CD14-positive monocyte (primary cell): ENCODE results near the gene EVC. TPM values are rescaled to one million over a fixed set of nuclear protein-coding genes. Genes with fewer than 3 reads are reported as not detected.

ENCODE experiments used
- DNase-seq, 3 donors: peaks; one replicate each; pipeline ENCODE4 v3.0.0-alpha.2; 2011 to 2022
- H2AFZ ChIP-seq: 2 replicates; pipeline ENCODE4 v1.6.0; 2012; ENCODE audit warnings: mild to moderate bottlenecking, low read depth, low read length, inconsistent platforms; ENCODE audit not compliant: insufficient read depth, poor library complexity, severe bottlenecking
- H3K27ac ChIP-seq, 2 donors: 1 replicate in 1 of 2; 2 replicates in 1 of 2; pipeline ENCODE4 v1.5.1; 2012 to 2013; ENCODE audit warnings: low read length in 2 of 2, control low read depth in 1 of 2, inconsistent platforms in 1 of 2, low read depth in 1 of 2, mild to moderate bottlenecking in 1 of 2
- H3K27me3 ChIP-seq, 2 donors: one replicate each; pipeline versions ENCODE4 v1.6.0 to v1.6.1; 2011 to 2013; ENCODE audit warnings: low read length in 2 of 2; ENCODE audit not compliant: control insufficient read depth in 2 of 2, insufficient read depth in 2 of 2
- H3K36me3 ChIP-seq, 2 donors: replicated peaks in 1 of 2; 1 replicate in 1 of 2; 2 replicates in 1 of 2; pipeline versions ENCODE4 v1.5.1 to v1.6.1; 2012 to 2013; ENCODE audit warnings: low read length in 2 of 2, control low read depth in 1 of 2, inconsistent platforms in 1 of 2, mild to moderate bottlenecking in 1 of 2; ENCODE audit not compliant: insufficient read depth in 2 of 2, control insufficient read depth in 1 of 2
- H3K4me1 ChIP-seq, 2 donors: 1 replicate in 1 of 2; 2 replicates in 1 of 2; pipeline versions ENCODE4 v1.5.1 to v1.6.1; 2012 to 2013; ENCODE audit warnings: low read length in 2 of 2, control low read depth in 1 of 2, inconsistent platforms in 1 of 2, mild to moderate bottlenecking in 1 of 2, moderate library complexity in 1 of 2; ENCODE audit not compliant: insufficient read depth in 2 of 2, control insufficient read depth in 1 of 2
- H3K4me2 ChIP-seq: replicated peaks from 2 replicates; pipeline ENCODE3; 2012; ENCODE audit warnings: low read length, moderate library complexity, mild to moderate bottlenecking; ENCODE audit not compliant: poor library complexity, severe bottlenecking; ENCODE audit errors: extremely low read depth
- H3K4me3 ChIP-seq, 3 experiments: fragments of 200-600 bp in 1 of 3; sonication (generic) in 1 of 3; replicated peaks in 1 of 3; 1 replicate in 2 of 3; 2 replicates in 1 of 3; pipeline ENCODE4 v1.5.1; 2011 to 2013; ENCODE audit warnings: low read length in 3 of 3, mild to moderate bottlenecking in 3 of 3, control low read depth in 2 of 3, low read depth in 2 of 3, inconsistent platforms in 1 of 3, moderate library complexity in 1 of 3
- H3K79me2 ChIP-seq: 2 replicates; pipeline ENCODE4 v1.6.0; 2012; ENCODE audit warnings: mild to moderate bottlenecking, control low read depth, inconsistent platforms, low read length, moderate library complexity; ENCODE audit not compliant: insufficient read depth
- H3K9ac ChIP-seq: 2 replicates; pipeline ENCODE4 v1.6.0; 2017; ENCODE audit warnings: low read length, mild to moderate bottlenecking; ENCODE audit not compliant: insufficient read depth, poor library complexity, severe bottlenecking
- H3K9me3 ChIP-seq, 2 donors: replicated peaks in 1 of 2; 1 replicate in 1 of 2; 2 replicates in 1 of 2; pipeline versions ENCODE4 v1.5.1 to v1.6.1; 2012 to 2013; ENCODE audit warnings: low read length in 2 of 2, control low read depth in 1 of 2; ENCODE audit not compliant: control insufficient read depth in 1 of 2, insufficient read depth in 1 of 2
- H4K20me1 ChIP-seq: 2 replicates; pipeline ENCODE4 v1.6.0; 2012; ENCODE audit warnings: mild to moderate bottlenecking, low read length, control low read depth, moderate library complexity; ENCODE audit not compliant: insufficient read depth
- H3K27ac Mint-ChIP-seq, 7 donors: one replicate each; pipeline ENCODE4 v1.8.0; 2020; ENCODE audit warnings: mild to moderate bottlenecking in 7 of 7, mixed read lengths in 7 of 7, moderate library complexity in 6 of 7, inconsistent platforms in 2 of 7
- H3K27me3 Mint-ChIP-seq, 3 donors: one replicate each; pipeline ENCODE4 v1.8.0; 2021 to 2022; ENCODE audit warnings: low read depth in 3 of 3, mild to moderate bottlenecking in 3 of 3, mixed read lengths in 3 of 3, moderate library complexity in 3 of 3, inconsistent platforms in 1 of 3
- H3K36me3 Mint-ChIP-seq, 2 donors: one replicate each; pipeline ENCODE4 v1.8.0; 2020; ENCODE audit warnings: mixed read lengths in 2 of 2, inconsistent platforms in 1 of 2, mild to moderate bottlenecking in 1 of 2
- H3K4me1 Mint-ChIP-seq: one replicate; pipeline ENCODE4 v1.8.0; 2020; ENCODE audit warnings: mild to moderate bottlenecking, mixed read lengths
- H3K4me3 Mint-ChIP-seq, 2 donors: one replicate each; pipeline ENCODE4 v1.8.0; 2020; ENCODE audit warnings: mild to moderate bottlenecking in 2 of 2, mixed read lengths in 2 of 2, moderate library complexity in 1 of 2
- H3K9me3 Mint-ChIP-seq, 7 donors: one replicate each; pipeline ENCODE4 v1.8.0; 2020 to 2022; ENCODE audit warnings: mixed read lengths in 7 of 7, mild to moderate bottlenecking in 6 of 7, moderate library complexity in 6 of 7, inconsistent platforms in 2 of 7
- CTCF ChIP-seq: fragments of 200-600 bp; IDR thresholded peaks from one replicate; pipeline ENCODE4 v1.8.0; 2022; ENCODE audit warnings: antibody characterized with exemption, mild to moderate bottlenecking
- WGBS: methylation state at CpG from one replicate; pipeline ENCODE4 v1.1.5; 2013; ENCODE audit warnings: missing lambda C conversion rate; ENCODE audit not compliant: insufficient coverage; 5-methylcytosine and 5-hydroxymethylcytosine counted together
- intact Hi-C, 2 donors: fragments of 100-400 bp; cut with micrococcal nuclease; formaldehyde crosslinking; loops; one replicate each; pipeline versions ENCODE4 v1.15.0 to v1.15.1; 2023
- polyA plus RNA-seq, 3 donors: library from polyadenylated mRNA; depleted of rRNA in 1 of 3; unstranded in 2 of 3; stranded (reverse) in 1 of 3; fragments of 300-500 nt in 2 of 3; fragments of >200 nt in 1 of 3; fragmentation: Illumina TruSeq in 2 of 3; gene quantifications; 1 replicate in 2 of 3; 2 replicates in 1 of 3; pipeline ENCODE4 v1.2.3, GENCODE V29; 2012 to 2021

Gene EVC
- polyA plus RNA-seq, 3 donors = 0.36 TPM; not detected in 2

- Mint-ChIP-seq H3K27me3 (peaks cover 0 to 3% (median 1%) of the 10 kb centered on the region in 3 donors), H3K9me3 (peaks cover 0 to 4% (median 0%) of the 10 kb centered on the region in 7 donors), H3K4me3 (no peak overlapping the region), H3K27ac (no peak overlapping the region), H3K4me1 (no peaks in the 10 kb centered on the region), H3K36me3 (no peaks in the 10 kb centered on the region)
- Histone ChIP-seq H3K4me2 (no peak overlapping the region), H3K9ac (no peak overlapping the region), H3K79me2 (no peaks in the 10 kb centered on the region), H3K4me3 (no peak overlapping the region), H3K36me3 (no peaks in the 10 kb centered on the region), H3K27ac (no peak overlapping the region), H3K4me1 (no peaks in the 10 kb centered on the region), H4K20me1 (no peaks in the 10 kb centered on the region), H2AFZ (no peak overlapping the region), H3K9me3 (no peaks in the 10 kb centered on the region), H3K27me3 (no peaks in the 10 kb centered on the region)
- no peak for DNase-seq
- intact Hi-C loops = no loop called here
- TF ChIP-seq CTCF = no peak
- 93% methylated on average over 8 of the region's 10 CpGs for WGBS
Measured at GRCh38 chr4:5750052-5750945, 39.3 kb downstream of the EVC start.

- H3K4me2 ChIP-seq = no peak overlapping the region
- H3K36me3 Mint-ChIP-seq = no peaks in the 10 kb centered on the region
- H3K9ac ChIP-seq = no peak overlapping the region
- DNase-seq = no peak
- H3K27me3 ChIP-seq = no peaks in the 10 kb centered on the region
- H3K27ac Mint-ChIP-seq = no peak overlapping the region
- H3K9me3 Mint-ChIP-seq = peaks cover 0 to 2% (median 0%) of the 10 kb centered on the region in 7 donors
- no peak overlapping the region for H3K4me3 ChIP-seq
- no peak overlapping the region for H3K27ac ChIP-seq
- H2AFZ ChIP-seq = no peak overlapping the region
- H3K4me1 ChIP-seq = no peaks in the 10 kb centered on the region
- H3K9me3 ChIP-seq = no peaks in the 10 kb centered on the region
- no peaks in the 10 kb centered on the region for H3K4me1 Mint-ChIP-seq
- no peaks in the 10 kb centered on the region for H3K79me2 ChIP-seq
- H3K36me3 ChIP-seq = no peaks in the 10 kb centered on the region
- peaks cover 0 to 3% (median 0%) of the 10 kb centered on the region in 3 donors for H3K27me3 Mint-ChIP-seq
- no peak overlapping the region for H3K4me3 Mint-ChIP-seq
- intact Hi-C loops = no loop called here
- TF ChIP-seq CTCF = no peak
- no peaks in the 10 kb centered on the region for H4K20me1 ChIP-seq
- WGBS = 93% methylated on average over 15 of the region's 17 CpGs
Measured at GRCh38 chr4:5750946-5751665, 40.1 kb downstream of the EVC start.
